GM21360 (cell line): Measurements from ENCODE around the gene ADAMTS3.

Experiments
- ATAC-seq: cut with Tn5 transposase; IDR thresholded peaks from one replicate; pipeline ENCODE4 v1.9.1; 2021; ENCODE audit warnings: mild to moderate bottlenecking, moderate library complexity; ENCODE audit not compliant: unreplicated experiment

ADAMTS3 gene

DNA sequence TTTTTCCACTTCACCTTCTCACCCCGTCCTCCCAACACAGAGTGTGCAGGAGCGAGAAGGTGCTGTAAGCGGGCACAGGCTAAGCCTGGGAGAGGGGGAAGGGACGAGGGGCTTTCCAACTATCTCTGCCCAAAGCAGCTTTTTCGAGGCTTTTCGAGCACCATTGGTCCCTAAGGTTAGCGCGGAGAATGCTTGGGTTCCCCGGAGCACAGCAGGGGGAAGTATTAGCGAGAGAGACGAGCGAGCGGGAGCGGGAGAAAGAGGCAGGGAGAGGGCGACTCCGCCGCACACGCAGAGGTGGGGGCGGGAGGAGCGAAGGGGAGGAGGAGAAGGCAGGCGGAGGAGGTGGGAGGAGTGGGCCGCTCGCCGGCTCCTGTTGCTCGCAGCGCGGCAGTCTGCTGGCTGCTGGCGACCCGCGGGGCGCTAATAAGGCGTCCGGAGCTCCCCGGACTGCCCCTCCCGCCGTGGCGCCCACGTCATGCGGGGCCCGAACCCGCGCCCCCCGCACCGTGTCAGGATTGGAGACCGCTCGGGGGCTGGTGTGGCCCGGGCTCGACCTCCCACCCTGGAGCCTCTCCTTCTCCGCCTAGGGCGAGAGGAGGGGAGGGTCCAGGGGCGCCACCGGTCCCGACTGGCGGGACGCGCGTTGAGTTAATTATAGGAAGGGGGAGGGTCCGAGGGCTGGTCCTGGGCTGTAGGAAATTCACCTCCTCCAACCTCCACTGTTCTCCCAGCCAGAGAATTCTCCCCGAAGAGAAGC, at the start of gene ADAMTS3:
ADAMTS3 (minus strand) TSS at position 263 of the 760 bp plus-strand sequence. CDS start 459 bp downstream, outside the sequence.
- ATAC-seq: peak; percentile 45

DNA sequence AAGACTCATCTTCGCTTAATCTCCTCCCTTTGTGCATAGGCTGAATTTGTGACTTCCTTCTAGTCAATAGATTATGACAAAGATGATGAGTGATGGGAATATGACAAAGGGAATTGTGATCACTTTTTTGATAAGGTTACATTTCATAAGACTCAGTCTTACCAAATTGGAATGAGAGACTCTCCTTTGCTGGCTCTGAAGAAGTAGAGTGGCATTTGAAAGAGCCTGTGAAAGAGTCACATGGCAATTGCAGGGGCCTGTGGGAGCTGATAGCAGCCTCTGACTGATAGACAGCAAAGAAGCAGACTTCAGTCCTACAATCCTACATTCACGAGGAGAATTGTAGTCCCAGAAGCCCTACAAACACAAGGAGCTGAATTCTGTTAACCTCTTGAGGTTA, 44.9 kb upstream of the ADAMTS3 start:
- no peak for ATAC-seq

DNA sequence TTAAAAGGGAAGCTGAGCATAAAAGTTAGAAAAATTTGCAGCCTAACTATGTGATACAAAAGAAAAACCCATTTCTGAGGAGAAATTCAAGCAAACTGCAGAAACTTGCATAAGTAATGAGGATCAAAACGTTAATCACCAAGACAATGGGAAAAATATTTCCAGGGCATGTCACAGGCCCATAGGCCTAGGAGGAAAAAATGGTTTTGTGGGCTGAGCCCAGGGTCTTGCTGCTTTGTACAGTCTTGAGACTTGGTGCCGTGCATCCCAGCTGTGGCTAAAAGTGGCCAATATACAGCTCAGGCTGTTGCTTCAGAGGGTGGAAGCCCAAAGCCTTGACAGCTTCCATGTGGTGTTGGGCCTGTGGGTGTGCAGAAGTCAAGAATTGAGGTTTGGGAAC, 37.7 kb upstream of the ADAMTS3 start:
- ATAC-seq: no peak

DNA sequence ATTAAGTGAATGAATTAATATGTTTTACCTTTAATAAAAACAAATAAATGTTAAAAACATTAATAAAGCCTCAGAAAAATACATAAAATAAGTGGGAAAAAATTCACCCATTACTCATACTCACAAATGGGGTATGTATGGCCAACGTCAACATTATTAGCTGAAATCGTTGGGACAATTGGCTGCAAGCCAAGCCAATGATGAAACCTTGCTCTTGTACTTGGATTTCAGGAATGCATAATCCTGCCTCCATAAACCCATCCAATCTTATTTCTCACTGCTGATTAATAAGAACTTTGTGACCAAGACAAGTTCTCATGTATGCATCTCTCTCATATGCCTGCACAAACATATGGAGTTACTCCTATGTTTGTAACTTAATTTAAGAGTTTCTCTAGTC, 35.3 kb upstream of the ADAMTS3 start:
- no peak for ATAC-seq

DNA sequence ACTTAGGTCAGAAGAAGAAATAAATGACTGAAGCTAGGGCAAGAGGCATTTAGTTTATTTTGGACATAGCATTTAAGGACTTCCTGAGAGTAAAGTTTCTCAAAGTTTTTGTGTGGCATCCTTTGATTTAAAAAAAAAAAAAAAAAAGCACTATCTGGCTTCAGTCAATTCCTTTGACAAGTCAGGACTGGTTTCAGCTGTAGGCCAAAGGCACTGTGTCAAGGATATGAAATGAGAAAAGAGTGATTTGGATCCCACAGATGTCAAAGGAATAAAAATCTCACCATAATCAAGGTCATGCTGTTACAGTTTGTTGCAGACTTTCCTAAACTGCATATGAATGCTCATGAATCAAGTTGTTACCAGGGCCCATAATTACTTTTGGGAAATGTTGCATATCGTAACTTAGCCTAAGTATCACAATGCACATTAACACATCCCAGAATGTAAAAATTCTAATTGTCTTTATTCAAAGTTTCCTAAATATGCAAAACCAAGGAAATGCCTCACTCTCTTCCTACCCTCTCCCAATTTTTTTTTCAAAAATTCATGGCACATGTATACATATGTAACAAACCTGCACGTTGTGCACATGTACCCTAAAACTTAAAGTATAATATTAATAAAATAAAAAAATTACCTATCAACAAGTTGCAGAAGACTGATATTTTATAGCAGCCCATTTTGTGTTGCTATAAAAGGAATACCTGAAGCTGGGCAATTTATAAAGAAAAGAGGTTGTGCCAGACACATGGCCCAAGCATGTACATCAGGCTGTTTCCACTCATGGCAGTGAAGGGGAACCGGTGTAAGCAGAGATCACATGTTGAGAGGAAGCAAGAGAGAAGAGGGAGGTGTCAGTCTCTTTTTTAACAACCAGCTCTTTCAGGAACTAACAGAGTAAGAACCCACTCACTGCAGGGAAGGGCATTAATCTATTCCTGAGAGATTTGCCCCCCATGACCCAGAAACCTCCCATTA, 33.7 kb upstream of the ADAMTS3 start:
- ATAC-seq: no peak

DNA sequence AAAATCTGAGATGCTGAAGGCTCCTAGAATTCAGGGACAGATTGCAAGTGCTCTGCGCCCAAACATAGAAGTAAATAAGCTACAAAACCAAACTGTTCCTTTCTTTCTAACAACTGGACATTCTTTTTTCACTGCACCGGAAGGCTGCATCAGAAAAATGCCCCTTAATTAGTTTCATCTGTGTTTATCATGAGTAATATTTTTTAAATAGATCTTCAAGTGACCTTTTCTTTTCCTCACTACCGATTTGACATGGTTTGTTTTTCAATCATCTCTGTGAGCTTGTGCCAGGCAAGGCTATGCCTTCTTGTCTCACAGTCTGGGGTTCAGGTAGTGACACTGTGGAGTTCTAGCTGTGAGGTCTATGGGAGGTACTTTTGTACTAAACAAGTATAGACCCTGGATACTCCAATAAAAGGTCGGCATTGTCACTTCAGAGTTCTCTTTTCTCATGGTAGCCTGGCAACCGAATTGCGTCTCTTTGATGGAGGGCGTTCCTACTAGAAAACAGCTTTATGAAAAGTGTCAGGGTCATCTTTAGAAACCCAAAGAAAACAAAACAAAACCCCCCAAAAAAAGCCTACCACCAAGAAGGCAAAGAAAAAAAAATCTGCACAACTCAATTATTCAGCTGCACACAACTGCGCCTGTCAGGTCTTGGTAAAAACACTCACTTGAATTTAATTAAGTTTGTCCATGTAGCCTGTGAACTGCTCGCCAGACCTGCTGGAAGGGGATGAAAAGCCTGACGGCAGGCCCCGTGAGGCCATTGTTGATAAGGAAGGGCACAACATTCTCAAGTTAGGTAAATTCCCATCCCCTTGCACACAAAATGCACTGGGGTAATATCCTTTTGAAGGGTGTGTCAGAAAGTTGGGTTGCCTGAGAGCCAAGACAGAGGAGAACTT, 22.8 kb upstream of the ADAMTS3 start:
- no peak for ATAC-seq

DNA sequence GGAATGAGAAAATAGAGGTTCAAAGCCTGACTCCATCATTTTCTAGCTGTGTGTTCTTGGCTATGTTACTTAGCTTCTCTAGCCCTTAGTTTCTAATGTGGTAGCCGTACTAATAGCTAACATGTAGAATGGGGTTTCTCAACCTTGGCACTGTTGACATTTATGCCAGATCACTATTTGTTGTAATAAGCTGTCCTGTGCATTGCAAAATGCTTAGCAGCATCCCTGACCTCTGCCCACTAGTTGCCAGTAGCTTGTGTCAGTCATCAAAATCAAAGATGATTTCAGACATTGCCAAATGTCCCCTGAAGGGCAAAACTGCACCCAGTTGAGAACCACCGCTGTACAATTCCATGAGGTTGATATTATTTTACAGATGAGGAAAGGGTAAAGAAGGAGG, 18.3 kb upstream of the ADAMTS3 start:
- no peak for ATAC-seq

DNA sequence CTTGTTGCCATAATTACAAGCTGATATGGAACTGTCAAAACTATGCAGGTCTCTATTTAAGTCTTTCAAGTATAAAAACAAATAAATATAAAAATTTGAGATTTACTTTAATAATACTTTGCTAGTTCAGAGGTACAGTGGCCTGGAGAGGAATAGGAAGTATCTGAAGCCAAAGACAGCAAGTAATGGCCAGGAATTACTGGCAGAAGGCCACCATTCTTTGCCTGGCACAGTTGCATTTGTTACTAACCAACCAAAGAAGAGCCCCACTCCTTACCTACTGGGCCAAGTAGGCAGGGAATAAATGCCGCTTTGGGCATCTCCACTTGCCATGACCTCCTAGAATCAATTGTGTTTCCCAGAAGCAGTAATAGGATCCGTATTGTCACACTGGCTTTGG, 13.8 kb upstream of the ADAMTS3 start:
- no peak for ATAC-seq

DNA sequence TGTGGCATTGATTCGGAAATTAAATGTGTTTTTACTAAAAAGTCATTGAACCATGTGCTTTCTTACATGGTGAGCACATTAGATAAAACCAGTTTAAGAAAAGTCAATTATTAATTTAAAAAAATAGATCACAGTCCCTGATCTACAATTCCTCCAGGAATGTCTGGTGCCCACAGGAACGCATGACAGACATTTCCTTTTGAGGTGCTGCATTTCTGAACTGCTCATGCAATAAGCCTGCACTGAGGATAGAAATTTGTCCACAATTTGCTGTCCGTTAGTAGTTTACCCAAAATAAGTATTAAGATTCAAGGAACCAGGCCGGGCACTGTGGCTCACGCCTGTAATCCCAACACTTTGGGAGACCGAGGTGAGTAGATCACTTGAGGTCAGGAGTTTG, 8.2 kb upstream of the ADAMTS3 start:
- no peak for ATAC-seq

DNA sequence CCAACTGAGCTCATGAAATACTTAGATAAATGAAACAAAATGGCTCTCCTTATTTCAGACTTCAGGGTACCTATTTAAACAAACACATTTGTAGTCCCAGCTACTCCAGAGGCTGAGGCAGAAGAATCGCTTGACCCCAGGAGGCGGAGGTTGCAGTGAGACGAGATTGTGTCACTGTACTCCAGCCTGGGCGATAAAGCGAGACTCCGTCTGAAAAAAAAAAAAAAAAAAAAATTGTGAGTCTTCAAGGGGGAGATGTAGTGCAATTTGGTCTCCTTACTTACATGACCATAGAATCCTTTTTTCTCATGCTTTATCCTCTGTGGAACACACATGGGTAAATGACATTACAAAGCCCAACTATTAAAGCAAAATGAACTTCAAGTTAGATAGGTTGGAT, 2.3 kb upstream of the ADAMTS3 start:
- no peak for ATAC-seq

DNA sequence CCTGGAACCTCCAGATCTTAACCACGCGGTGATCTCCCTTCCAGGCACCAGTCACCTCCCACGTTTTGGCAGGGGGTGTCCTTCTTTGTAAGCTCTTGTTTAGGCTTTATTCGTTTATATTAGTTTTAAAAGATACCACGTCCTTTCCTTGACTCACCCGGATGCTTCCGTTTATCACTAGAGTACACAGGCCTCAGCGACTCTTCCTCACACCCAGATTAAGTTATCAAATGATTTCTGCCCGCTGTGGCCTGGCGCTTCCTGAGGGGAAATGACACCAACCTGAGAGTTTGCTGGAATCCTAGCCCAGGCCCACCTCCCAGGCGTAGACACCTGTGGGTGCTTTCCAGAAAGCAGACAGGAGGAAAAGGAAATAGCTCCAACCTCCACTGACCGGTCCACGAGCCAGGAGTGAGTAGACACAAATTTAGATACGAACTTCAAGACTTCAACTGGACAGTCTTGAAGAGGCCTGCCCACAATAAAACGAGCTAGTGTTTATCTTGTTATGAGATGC, 756 bp upstream of the ADAMTS3 start:
- ATAC-seq: no peak

DNA sequence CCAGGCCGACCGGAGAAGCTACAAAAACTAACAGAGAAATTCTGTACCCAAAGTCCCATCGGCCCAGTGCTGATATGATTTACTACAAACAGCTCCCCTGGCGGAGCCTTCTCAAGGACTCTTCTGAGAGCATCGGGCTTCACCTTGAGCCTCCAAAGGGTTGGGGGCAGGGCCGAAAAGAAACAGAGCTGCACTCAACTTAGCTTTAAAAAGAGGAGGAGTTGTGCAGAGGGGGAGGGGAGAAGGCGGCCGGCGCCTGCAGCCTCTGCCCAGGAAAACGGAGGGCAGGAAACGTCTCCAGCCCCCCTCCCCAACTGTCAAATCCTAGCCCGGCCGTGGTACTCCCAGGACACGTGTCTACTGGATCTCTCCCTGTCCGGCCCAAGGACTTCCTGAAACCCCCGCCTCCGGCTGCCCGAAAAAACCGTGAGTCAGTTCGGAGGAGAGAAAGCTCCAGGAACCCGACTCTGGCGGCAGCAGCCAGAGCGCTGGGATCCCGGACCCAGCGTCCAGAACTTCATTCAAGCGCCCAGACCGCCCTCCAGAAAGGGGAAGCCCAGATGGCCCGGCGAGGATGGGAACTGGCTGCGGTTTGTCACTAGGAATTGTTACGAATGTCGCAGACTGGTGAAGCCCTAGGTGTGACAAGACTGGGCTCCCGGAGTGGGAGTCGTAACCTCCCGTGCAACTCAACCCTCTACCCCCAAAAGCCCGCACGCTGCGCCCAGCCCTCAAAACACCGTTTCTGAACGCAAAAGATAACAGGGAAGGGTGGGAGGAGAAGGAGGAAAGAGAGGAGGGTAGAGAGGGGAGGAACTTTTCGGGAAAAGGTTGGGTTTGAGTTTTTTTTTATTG, 973 bp downstream of the ADAMTS3 start:
- ATAC-seq: peak; percentile 82

DNA sequence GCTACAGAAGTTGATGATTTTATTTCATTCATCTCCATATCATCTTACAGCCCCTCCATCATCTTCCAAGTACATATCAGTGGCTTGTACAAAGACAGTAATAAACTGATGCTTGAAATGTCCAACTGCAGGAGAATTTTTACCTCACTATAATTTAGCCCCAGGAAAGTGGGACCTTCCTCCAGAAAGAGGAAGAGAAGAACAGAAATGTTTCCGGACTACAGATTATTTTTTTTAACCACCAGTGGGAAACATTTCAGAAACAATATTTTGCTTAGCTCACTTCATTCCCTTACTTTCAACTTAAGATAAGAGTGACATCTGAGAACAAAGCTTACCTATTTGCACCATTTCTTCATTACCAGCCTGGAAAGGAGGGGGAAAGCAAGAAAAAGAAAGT, 2.0 kb downstream of the ADAMTS3 start:
- ATAC-seq: no peak

DNA sequence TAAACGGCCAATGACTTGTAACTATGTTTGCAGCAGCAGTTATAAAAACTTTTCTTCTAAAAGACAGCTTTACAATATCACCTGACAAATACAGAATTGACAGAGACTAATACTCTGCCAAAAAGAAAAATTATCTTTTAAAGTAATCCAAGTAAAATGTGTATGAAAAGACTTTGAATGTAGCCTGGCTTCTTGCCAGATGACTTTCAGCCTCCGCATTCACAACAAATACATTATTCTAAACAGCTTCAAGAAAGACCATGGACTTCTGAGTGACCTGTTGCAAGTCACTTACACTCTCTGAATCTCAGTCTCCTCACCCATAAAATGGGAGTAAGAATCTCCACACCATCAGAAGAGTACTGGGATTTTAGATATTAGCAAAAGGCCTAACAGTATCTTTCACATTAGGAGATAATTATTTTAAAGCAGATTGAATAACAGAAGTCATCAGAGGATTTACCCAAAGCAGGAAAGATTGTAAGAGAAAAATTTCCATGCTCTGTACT, 2.5 kb downstream of the ADAMTS3 start:
- ATAC-seq: no peak

DNA sequence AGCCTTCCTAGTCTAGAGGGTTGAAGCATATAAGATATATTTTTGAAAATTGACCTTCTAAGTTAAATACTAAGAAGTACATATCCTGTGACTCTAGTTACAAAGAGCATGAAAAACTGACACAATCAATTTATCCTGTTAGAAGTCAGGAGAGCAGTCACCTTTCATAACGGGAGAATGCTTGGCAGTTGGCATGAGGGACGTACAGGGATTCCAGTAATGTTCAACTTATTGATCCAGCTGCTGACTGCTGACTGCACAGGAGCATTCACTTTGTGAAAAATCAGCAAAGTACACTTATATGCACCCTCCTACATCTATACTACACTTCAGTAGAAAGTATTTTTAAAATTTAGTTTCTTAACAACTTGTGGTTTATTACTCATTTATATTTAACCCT, 4.2 kb downstream of the ADAMTS3 start:
- no peak for ATAC-seq

DNA sequence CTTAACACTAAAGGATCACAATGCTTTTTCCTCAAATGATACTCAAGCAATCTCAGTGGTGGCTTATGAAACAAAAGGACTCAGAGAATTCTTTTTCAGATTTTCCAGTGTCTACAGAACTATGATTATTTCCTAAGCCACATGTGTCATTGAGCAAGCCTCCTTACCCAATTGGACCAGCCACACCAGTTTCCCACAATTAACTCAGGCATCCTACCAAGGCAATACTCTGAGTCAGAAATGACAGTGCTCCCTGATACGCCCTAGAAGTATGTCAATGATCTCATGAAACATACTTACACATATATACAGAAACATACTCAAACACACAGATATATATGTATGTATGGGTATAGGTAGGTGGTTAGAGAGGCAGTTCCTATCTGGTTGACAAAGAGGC, 4.8 kb downstream of the ADAMTS3 start:
- no peak for ATAC-seq

DNA sequence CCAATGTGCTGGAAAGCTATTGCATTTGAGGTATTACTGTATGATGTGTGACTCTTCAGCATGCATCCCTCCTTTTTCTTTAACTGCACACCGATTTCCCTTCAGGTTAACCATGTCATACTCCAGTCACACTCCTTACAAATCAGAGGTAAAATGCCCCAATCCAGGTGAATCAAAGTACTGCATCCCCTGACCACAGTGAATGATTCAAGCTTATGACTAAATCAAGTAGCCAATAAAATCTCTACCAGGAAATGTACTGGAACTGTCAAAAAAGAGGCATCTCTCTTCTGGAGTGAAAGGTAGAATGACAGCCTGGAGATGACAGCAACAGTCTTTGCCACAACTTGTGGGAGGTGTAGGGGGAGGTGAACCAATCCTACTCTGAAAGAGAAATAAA, 10.4 kb downstream of the ADAMTS3 start:
- no peak for ATAC-seq

DNA sequence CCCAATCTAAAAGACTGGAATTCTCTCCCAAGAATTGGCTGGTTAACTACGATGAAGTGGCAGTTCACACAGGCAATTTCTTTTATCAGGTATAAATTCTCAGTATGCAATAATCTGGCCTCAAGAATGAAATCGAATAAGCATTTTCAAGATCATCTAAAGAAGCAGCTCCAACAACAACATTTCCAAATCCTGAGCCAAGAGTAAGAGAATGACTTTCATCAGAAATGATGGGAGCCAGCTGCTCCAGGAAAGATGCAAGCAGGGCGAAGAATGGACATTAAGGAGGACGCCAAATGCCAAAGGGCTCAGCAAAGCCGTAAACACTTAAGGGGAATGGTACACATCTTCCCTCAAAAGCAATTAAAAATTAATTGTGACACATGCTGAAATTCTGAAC, 12.0 kb downstream of the ADAMTS3 start:
- no peak for ATAC-seq

DNA sequence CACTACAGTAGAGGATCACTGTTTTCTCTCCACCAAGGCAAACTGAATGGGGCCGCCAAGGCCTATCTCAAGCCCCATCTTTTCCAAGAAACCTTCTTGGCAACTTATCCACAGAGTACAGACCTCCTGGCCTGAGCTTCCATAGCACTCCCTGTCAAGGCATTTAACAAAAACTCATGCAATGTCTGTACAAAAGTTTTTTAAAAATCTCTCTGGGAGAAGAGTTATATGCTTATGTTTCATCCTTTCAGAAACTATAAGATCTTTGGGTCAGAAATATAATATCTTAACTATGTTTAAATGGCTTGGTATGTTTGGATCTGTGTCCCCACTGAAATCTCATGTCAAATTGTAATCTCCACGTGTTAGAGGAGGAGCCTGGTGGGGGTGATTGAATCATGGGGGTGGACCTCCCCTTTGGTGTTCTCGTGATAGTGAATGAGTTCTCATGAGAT, 13.6 kb downstream of the ADAMTS3 start:
- ATAC-seq: no peak
